HepG2 (cell line): ENCODE data around the gene FIBP. TPM values are rescaled to one million over a fixed set of nuclear protein-coding genes. Genes with fewer than 3 reads are reported as not detected.
A peak's percentile ranks its signal among the peaks of the same experiment; 100 is the strongest.

Experiments used
- ADNP ChIP-seq: sonication (generic); formaldehyde crosslinking; IDR thresholded peaks from 2 replicates; pipeline ENCODE4 v1.4.0; 2020; ENCODE audit warnings: missing genetic modification reagents
- ELK4 ChIP-seq: sonication (generic); formaldehyde crosslinking; IDR thresholded peaks from 2 replicates; pipeline ENCODE4 v1.9.0; 2021; ENCODE audit warnings: missing genetic modification reagents, borderline replicate concordance
- GABPB1 ChIP-seq: IDR thresholded peaks from 2 replicates; pipeline ENCODE4 v1.6.1; 2016; ENCODE audit warnings: mild to moderate bottlenecking, missing genetic modification reagents, moderate library complexity, missing compliant biosample characterization
- KIAA2018 ChIP-seq: sonication (generic); formaldehyde crosslinking; IDR thresholded peaks from 2 replicates; pipeline ENCODE4 v1.5.0; 2020; ENCODE audit warnings: mild to moderate bottlenecking, missing genetic modification reagents, borderline replicate concordance
- TGIF2 ChIP-seq: IDR thresholded peaks from 2 replicates; pipeline ENCODE4 v1.6.1; 2016; ENCODE audit warnings: control low read depth, missing compliant biosample characterization
- ZNF609 ChIP-seq: sonication (generic); formaldehyde crosslinking; IDR thresholded peaks from 2 replicates; pipeline ENCODE4 v1.4.0; 2020; ENCODE audit warnings: mild to moderate bottlenecking, missing genetic modification reagents, borderline replicate concordance
- polyA plus RNA-seq, 8 experiments: library from polyadenylated mRNA; depleted of rRNA in 3 of 8; stranded (reverse) in 7 of 8; unstranded in 1 of 8; fragments of >200 nt; fragmentation: Illumina TruSeq in 4 of 8; extraction: Trizol in 4 of 8; gene quantifications; 2 replicates each; pipeline versions ENCODE4 v1.2.1 to v1.2.3, GENCODE V29; 2011 to 2016; ENCODE audit warnings: low read depth in 4 of 8, missing spikeins in 1 of 8, mixed read lengths in 1 of 8; ENCODE audit not compliant: insufficient read depth in 1 of 8
- total RNA-seq, 5 experiments: library from RNA; depleted of rRNA; stranded (reverse); fragments of >200 nt; fragmentation: Illumina TruSeq; extraction: Trizol; gene quantifications; 2 replicates each; pipeline ENCODE4 v1.2.3, GENCODE V29; 2016; ENCODE audit warnings: low read depth in 1 of 5
- TF ChIP-seq, protein P1 (sequence below): sonication (generic); formaldehyde crosslinking; IDR thresholded peaks from 2 replicates; pipeline ENCODE4 v1.9.0; 2021; ENCODE audit warnings: missing genetic modification reagents, borderline replicate concordance

Gene FIBP
- total and polyA plus RNA-seq, 2 of the 13 experiments (the other 11 are each of a cell fraction or from before 2014, with no cell fraction given) = 42.9 to 62.1 TPM

GRCh38 chr11:65899356-65900124 lies 11.3 kb upstream of the FIBP start (continued):
- TF ChIP-seq ADNP (no peak), ZNF609 (CRISPR knock-in tag) (no peak), GABPB1 (CRISPR knock-in tag) (peak; percentile 90), TGIF2 (CRISPR knock-in tag) (no peak; the same call in 1 of the 2 replicates), KIAA2018 (CRISPR knock-in tag) (no peak), ELK4 (CRISPR knock-in tag) (no peak)
- TF ChIP-seq, protein P1, sequence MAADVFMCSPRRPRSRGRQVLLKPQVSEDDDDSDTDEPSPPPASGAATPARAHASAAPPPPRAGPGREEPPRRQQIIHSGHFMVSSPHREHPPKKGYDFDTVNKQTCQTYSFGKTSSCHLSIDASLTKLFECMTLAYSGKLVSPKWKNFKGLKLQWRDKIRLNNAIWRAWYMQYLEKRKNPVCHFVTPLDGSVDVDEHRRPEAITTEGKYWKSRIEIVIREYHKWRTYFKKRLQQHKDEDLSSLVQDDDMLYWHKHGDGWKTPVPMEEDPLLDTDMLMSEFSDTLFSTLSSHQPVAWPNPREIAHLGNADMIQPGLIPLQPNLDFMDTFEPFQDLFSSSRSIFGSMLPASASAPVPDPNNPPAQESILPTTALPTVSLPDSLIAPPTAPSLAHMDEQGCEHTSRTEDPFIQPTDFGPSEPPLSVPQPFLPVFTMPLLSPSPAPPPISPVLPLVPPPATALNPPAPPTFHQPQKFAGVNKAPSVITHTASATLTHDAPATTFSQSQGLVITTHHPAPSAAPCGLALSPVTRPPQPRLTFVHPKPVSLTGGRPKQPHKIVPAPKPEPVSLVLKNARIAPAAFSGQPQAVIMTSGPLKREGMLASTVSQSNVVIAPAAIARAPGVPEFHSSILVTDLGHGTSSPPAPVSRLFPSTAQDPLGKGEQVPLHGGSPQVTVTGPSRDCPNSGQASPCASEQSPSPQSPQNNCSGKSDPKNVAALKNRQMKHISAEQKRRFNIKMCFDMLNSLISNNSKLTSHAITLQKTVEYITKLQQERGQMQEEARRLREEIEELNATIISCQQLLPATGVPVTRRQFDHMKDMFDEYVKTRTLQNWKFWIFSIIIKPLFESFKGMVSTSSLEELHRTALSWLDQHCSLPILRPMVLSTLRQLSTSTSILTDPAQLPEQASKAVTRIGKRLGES = no peak
